Heart left ventricle (tissue), 13 donors: ENCODE measurements around the gene DSEL.

Experiments used
- POLR2A ChIP-seq, 2 donors: fragments of 450-650 bp; IDR thresholded peaks; one replicate each; pipeline ENCODE4 v1.6.1; 2017; ENCODE audit warnings: antibody characterized with exemption in 2 of 2, mild to moderate bottlenecking in 2 of 2, moderate library complexity in 2 of 2
- TF ChIP-seq, protein P1 (sequence below), 12 donors: fragments of 200-600 bp; sonication (generic) in 4 of 12; IDR thresholded peaks; one replicate each; pipeline versions ENCODE4 v1.5.0 to v1.8.0; 2018 to 2022; ENCODE audit warnings: antibody characterized with exemption in 12 of 12, mild to moderate bottlenecking in 5 of 12
- donor health status: ischemic (EF 13 %, LVEDD 7.1; RV severe dilation, severe dysfunction).
- donor health status: DM: no; HTN: yes; CAD: no.
- donor health status: DM: no; HTN: no; CAD: no.
- donor health status: ischemic (EF 25% LVEDD 6.9; RV normal size, moderate dysfunction).
- donor health status: ischemic (EF 25% LVEDD 5.7; RV mildly dilated, moderate dysfunction).
- donor health status: ischemic (EF 35%, LVEDD 5.7; RV mildly dilated, moderate dysfunction).
- donor health status: nonischemic (EF 11% LVEDD 7.7; RV severe dilation, severe dysfunction).
- donor health status: DM: yes; HTN: yes; CAD: no.
- donor health status: PGD.
- donor health status: ischemic (EF 29% LVEDD 5.4; RV normal size, mild dysfunction).
- donor health status: nonischemic (EF 23%, LVEDD 6.1; RV moderate dilation, normal function).

DNA sequence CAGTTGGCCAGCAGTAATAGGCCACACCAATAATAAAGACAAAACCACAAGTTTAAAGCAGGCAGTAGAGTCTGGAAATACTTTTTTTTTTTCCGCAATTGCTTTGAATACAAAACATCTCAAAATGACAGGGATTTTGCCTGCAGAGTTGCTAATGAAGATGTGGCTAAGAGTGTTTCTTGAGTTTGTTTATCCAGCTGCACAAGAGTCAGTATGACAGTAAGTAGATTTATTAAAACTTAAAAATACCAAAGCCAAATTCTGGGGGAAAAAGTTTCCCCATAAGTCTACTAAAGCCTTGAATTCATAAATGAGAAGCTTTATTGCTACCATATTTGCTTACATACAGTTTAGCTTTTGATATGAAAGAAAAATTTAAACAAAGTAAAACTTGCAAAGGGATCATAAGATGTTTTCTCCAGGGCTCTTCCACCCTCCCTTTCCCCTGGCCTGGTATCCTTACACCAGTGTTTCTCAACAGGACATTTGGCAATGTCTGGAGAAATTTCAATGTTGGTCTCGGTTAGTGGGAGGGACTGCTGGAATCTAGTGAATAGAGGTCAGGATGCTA, 3.9 kb upstream of the DSEL start:
- TF ChIP-seq, protein P1, sequence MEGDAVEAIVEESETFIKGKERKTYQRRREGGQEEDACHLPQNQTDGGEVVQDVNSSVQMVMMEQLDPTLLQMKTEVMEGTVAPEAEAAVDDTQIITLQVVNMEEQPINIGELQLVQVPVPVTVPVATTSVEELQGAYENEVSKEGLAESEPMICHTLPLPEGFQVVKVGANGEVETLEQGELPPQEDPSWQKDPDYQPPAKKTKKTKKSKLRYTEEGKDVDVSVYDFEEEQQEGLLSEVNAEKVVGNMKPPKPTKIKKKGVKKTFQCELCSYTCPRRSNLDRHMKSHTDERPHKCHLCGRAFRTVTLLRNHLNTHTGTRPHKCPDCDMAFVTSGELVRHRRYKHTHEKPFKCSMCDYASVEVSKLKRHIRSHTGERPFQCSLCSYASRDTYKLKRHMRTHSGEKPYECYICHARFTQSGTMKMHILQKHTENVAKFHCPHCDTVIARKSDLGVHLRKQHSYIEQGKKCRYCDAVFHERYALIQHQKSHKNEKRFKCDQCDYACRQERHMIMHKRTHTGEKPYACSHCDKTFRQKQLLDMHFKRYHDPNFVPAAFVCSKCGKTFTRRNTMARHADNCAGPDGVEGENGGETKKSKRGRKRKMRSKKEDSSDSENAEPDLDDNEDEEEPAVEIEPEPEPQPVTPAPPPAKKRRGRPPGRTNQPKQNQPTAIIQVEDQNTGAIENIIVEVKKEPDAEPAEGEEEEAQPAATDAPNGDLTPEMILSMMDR (IDR thresholded peaks at IDR 0.05): no peak
- no peak for TF ChIP-seq POLR2A (IDR thresholded peaks at IDR 0.05)
